ENCODE data around the gene ATCAY. TPM values are rescaled to one million over a fixed set of nuclear protein-coding genes. Genes with fewer than 3 reads are reported as not detected.
A peak's percentile ranks its signal among the peaks of the same experiment; 100 is the strongest.
"Not testable (repeated sequence)": the region's sequence is repeated elsewhere in the genome, so short reads cannot be mapped to it uniquely, and the experiment has no call there.

Gene ATCAY
- total RNA-seq, 1 experiment from 2014 or later, result not detected

DNA sequence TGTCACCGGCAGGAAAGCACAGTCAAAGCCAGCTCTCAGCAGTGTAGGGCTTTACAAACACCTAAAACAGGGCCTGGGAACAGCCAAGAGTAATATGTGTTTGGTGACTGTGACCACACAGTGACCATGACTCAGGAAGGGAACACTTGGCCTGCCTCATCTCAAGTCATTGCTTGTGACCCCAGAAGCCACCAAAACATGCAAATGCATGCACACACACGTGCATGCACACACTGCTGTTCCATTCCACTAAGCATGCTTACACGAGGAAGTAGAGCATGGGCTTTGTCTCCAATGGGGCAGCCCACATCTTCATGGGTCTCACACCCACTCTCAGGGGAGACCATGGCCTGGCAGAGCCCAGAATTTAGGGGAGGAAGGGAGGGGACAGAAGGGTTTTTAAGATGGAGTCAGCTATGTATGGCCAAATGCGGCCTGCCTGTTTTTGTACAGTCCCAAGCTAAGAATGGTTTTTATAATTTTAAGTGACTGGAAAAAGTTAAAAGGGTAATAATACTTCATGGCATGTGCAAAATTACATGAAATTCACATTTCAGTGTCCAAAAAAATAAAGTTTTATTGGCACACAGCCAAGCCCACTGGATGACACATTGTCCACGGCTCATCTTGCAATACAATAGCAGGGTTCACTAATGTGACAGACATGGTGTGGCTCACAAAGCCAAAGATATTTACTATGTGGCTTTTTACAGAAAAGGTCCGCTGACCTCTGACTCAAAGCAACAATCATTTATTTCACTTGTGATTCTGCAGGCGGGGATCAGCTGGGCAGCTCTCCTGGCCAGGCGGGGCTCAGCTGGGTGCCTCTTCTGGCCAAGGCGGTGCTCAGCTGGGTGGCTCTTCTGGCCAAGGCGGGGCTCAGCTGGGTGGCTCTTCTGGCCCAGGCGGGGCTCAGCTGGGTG, 29.0 kb upstream of the ATCAY start:
- DNase-seq (ENCODE audit: low read depth), result no peak
- in situ Hi-C loops (cut with HindIII; ENCODE audit: low pct_unique_long_range_greater_than_20kb, low sequenced_read_pairs), result no loop called here

DNA sequence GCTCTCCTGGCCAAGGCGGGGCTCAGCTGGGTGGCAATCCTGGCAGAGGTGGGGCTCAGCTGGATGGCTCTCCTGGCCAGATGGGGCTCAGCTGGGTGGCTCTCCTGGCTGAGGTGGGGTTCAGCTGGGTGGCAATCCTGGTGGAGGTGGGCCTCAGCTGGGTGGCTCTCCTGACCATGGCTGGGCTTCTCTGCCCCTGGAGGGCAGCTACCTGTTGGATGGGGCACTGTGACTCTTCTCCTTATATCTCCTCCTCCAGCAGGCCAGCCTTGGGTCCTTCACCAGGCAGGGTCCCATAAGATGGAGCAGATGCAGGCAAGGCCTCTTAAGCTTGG, 28.3 kb upstream of the ATCAY start:
- in situ Hi-C loops (cut with HindIII; ENCODE audit: low pct_unique_long_range_greater_than_20kb, low sequenced_read_pairs), result no loop called here
- no peak for DNase-seq (ENCODE audit: low read depth)

DNA sequence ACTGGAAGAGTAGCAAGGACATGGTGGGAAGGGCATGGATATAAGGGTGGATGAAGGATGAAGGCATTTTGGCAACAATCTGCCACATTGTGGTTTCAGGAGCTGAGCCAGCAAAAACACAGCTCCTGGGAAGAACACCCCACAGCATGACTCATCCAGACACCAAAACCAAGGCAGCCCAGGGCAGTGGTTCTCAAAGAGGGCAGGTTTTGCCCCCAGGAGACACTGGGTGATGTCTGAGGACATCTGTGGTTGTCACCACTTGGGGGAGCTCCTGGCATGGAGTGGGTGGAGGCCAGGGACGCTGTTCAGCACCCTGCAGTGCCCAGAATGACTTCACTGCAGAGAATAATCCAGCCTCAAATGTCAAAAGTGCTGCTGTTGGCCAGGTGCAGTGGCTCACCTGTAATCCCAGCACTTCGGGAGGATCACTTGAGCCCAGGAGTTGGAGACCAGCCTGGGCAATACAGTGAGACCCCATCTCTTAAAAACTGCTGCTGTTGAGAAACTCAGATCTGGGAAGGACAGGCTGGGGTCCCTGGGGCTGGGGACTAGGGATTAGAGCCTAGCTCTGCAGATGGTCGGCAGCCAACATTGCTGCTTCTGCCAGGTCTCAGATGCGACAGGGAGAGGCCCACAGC, 27.8 kb upstream of the ATCAY start:
- in situ Hi-C loops (cut with HindIII; ENCODE audit: low pct_unique_long_range_greater_than_20kb, low sequenced_read_pairs), result no loop called here
- peak; percentile 66 for DNase-seq (ENCODE audit: low read depth)

DNA sequence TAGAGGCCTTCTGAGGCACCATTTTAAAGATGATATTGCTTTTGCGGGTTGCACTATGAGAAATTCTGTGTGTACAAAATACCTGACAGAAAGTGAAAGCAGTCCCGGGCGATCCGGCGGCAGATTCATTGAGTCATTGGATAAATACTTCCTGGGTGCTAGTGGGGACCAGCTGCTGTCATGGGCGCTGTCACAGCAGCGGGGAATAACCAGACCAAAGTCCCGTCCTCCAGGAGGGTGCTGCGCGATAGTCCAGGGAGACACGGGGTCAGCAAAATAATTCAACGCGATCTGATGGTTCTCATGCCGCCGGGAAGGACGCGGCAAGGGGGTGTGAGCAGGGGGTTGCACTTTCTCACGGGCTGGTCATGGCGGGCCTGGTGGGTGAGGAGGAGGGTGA, 25.2 kb upstream of the ATCAY start:
- peak; percentile 36 for DNase-seq (ENCODE audit: low read depth)
- in situ Hi-C loops (cut with HindIII; ENCODE audit: low pct_unique_long_range_greater_than_20kb, low sequenced_read_pairs), result no loop called here

DNA sequence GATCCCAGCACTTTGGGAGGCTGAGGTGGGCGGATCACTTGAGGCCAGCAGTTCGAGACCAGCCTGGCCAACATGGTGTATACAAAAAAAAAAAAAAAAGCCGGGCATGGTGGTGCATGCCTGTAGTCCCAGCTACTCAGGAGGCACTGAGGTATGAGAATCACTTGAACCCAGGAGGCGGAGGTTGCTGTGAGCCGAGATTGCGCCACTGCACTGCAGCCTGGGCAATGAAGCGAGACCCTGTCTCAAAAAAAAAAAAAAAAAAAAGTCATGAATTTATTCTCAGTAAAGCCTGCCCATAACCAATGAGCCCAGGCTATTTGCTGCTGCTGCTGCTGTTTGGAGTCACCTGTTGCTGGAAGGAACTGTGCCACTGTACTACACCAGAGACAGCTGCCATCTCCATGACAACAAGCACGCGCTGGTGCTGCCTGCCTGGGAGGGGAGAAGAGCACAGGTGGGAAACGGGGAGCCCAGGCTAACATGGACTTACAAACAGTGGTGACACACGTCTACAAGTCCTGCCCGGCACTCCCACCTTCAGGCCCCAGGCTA, 23.0 kb upstream of the ATCAY start:
- no peak for DNase-seq (ENCODE audit: low read depth)
- in situ Hi-C loops (cut with HindIII; ENCODE audit: low pct_unique_long_range_greater_than_20kb, low sequenced_read_pairs), result no loop called here

DNA sequence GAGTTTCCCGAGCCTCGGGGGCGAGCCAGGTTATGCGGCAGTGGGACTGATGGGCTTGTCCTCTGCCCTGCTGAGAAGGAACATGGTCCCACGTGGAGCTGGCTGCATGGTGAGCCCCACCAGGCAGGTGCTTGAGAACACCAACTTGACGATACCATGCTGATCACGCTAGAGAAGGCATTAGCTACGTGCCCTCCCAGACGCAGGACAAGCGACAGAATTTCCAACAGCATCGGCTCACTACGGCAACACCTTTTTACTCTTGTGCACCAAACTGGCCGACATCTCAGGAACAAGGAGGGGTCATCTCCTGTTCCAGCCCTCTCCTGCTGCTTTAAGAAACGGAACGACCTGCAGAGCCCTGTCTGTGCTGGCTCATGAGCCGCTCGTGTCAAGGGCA, 20.0 kb upstream of the ATCAY start:
- no peak for DNase-seq (ENCODE audit: low read depth)
- in situ Hi-C loops (cut with HindIII; ENCODE audit: low pct_unique_long_range_greater_than_20kb, low sequenced_read_pairs), result no loop called here

DNA sequence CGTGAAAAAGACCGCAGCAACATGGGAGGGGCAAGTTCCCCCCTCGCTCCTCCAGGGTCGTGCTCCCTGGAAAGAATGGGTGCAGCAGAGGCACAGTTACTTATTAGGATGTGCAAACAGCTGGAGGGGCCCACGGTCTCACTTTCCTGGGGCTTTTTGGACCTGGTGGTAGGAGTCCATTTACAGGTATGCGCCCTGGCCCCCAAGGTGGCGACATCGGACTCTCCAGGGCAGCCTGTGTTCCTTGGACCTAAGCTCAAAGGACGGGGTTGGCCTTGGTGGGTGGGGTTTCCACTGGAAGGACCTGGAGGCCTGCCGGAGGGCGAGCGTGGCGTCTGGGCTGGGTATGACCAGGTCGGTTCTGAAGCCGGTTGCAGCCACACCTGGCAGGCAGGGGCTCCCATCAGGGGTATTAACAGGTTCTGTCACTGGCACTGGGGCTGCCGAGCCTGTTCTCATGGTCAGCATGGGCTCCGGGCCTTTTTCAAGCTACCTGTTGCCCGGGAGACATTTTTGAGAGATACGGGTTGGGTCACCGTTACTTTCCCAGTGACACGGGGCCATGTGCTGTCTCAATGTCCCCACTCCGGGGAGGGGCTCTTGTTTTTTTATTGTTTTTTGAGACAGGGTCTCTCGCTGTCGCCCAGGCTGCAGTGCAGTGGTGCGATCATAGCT, 17.5 kb upstream of the ATCAY start:
- DNase-seq (ENCODE audit: low read depth), result no peak
- in situ Hi-C loops (cut with HindIII; ENCODE audit: low pct_unique_long_range_greater_than_20kb, low sequenced_read_pairs), result no loop called here

DNA sequence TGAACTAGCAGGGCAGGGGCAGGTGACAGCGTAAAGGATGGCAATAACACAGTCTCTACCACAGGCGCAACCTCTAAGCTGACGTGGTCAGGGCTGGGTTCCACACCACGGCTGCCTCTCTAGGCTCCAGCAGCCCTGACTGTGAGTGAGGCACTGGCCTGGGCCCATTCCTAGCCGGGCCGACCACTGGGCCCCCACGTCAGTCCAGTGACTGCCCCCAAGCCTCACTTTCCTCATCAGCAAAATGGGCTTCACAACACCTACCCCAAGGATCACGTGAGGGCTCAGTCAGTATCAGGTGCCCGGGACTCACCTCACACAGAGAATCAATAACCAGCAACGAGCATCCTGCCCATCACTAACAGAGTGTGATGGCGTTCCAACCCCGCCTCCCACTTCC, 16.8 kb upstream of the ATCAY start:
- in situ Hi-C loops (cut with HindIII; ENCODE audit: low pct_unique_long_range_greater_than_20kb, low sequenced_read_pairs), result no loop called here
- no peak for DNase-seq (ENCODE audit: low read depth)

DNA sequence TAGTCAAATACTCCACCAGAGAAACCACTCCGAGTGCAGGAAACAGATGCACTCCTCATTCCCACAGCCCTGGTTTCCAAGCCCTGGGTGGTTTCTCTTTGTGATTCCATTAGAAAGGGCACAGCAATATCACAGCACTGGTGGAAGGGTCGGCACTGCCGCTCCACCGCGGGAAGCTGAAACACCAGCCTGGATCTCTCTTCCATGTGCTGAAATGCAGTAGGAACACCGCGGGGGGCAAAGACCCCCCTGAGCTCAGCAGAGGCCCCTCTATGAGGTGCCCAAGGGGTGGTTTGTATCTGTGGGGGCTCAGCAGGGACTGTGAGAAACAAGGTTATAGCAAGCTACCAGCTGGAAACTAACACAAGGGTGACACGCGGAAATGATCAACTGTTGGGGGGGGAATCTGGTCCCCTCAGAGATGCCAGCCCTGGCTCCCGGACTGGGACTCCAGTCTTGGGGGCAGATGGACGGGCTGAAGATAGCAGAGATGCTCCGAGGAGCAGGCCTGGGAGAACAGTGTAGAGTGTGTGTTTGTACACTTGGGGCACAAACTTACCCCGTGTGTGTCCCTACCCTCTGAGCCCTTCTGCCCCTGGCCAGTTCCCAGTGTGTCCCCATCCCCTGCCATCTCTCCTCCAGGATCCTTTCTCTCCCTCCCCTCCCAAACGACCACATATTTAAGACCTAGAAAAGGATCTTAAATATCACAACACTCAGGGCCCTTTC, 13.4 kb upstream of the ATCAY start:
- in situ Hi-C loops (cut with HindIII; ENCODE audit: low pct_unique_long_range_greater_than_20kb, low sequenced_read_pairs), result no loop called here
- DNase-seq (ENCODE audit: low read depth), result no peak

DNA sequence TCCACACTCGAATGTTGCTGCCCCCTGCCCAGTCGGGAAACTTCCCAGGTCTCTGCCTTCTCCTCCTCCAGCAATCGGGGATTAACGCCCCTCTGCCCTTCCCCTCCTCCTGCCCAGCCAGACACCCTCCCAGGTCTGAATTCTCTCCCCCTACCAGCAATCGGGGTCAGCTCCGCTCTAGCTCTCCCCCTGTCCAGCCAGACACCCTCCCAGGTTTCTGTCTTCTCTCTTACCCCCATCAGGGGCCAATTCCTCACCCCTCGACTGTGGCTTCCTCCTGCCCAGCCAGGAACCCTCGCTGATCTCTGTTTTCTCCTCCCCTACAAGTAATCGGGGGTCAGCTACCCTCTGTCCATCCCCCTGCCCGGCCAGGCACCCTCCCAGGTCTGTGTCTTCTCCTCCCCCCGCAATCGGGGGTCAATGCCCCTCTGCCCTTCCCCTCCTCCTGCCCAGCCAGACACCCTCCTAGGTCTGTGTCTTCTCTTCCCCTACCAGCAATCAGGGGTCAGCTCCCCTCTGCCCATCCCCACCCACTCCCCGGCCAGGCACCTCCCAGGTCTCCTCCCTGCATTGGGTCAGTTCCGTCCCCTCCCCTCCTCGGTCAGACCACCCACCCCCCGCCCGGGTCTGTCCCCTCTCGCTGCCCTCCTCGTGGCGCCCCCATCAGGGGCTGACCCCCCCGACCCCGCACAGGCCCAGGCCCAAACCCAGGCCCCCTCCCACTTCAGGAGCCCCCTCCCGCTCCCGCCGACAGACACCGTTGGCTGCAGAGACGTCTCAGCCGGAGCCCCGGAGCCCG, 12.3 kb upstream of the ATCAY start:
- in situ Hi-C loops (cut with HindIII; ENCODE audit: low pct_unique_long_range_greater_than_20kb, low sequenced_read_pairs), result no loop called here
- DNase-seq (ENCODE audit: low read depth), result no peak

DNA sequence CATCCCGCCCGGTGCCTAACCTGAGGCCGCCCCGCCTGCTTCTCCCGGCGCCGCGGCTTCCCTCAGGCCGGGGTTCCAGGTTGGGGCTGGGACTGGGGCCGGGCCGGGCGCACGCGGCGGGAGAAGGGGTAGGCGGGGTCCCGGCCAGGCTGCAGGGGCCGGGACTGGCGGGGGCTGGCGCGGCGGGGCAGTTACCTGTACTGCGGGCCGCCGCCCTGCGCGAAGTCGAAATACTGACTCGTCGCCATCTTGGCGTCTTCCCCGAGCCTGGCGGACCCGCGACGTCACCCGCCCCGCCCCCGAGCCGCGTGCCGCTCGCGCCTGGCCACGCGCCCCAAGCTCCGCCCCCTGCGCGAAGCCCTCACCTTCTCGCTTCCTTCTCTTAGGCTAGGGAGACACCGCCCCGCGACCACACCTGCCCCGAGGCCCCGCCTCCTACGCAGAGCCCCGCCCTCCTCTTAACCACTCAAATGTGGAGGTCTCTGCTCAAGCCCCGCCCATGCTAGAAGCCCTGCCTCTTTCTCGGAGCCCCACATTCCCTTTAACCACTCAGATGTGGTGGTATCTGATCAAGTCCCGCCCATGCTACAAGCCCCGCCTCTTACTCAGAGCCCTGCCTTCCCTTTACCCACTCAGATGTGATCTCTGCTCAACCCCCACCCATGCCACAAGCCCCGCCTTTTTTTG, 11.6 kb upstream of the ATCAY start, which contains the start of gene ZFR2:
Gene ZFR2, minus strand, starts transcription at position 269 of the 687 bp plus-strand sequence. Its CDS starts 21 bp downstream, at position 248.
- in situ Hi-C loops (cut with HindIII; ENCODE audit: low pct_unique_long_range_greater_than_20kb, low sequenced_read_pairs), result no loop called here
- no peak for DNase-seq (ENCODE audit: low read depth)

DNA sequence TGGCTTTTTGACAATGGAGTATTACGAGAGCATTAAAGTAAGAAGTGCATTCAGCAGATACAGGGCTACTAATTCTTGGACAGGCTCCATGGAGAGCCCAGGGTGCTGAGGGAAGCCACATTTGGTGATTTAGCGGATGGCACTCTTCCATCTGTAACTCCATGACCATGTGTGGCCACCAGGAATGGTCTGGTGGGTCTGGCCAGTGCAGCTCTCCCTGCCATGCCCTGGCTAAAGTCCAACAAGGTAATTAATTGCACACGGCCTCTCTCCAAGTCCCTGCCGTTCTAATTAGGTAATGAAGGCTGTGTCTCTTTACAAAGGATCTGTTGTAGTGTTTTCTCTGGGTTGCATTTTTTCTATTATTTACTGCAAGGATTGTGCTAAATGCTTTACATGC, 7.3 kb upstream of the ATCAY start:
- DNase-seq (ENCODE audit: low read depth), result no peak
- in situ Hi-C loops (cut with HindIII; ENCODE audit: low pct_unique_long_range_greater_than_20kb, low sequenced_read_pairs), result no loop called here

DNA sequence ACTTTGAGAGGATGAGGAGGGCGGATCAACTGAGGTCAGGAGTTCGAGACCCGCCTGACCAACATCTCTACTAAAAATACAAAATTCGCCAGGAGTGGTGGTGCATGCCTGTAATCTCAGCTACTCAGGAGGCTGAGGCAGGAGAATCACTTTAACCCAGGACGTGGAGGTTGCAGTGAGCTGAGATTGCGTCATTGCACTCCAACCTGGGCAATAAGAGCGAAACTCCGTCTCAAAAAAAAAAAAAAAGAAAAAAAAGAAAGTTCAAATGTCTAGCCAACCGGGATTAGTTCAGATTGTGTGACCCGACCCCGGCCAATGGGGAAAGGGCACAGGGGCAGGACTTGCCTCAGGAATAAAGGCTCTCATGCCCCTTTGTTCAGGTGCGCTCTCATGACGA, 5.8 kb upstream of the ATCAY start:
- DNase-seq (ENCODE audit: low read depth); in situ Hi-C loops (cut with HindIII; ENCODE audit: low pct_unique_long_range_greater_than_20kb, low sequenced_read_pairs): not testable (repeated sequence)

DNA sequence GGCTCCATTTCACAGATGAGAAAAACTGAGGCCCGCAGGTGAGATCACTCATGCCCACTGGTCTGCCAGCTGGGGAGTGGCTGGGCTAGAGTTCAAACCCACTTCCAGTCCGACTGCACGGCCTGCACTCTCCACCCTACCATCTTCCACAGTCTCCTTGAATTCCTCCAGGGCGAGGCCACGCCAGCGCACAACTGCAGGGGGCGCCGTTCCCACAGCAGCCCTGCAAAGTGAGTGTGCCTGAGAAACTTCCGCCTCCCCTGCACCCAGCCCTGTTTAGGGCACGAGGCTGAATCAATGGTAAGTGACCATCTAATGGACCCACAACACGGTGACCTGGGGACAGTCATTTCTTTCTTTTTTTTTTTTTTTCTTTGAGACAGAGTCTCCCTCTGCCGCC, 829 bp upstream of the ATCAY start:
- in situ Hi-C loops (cut with HindIII; ENCODE audit: low pct_unique_long_range_greater_than_20kb, low sequenced_read_pairs), result no loop called here
- DNase-seq (ENCODE audit: low read depth), result no peak

DNA sequence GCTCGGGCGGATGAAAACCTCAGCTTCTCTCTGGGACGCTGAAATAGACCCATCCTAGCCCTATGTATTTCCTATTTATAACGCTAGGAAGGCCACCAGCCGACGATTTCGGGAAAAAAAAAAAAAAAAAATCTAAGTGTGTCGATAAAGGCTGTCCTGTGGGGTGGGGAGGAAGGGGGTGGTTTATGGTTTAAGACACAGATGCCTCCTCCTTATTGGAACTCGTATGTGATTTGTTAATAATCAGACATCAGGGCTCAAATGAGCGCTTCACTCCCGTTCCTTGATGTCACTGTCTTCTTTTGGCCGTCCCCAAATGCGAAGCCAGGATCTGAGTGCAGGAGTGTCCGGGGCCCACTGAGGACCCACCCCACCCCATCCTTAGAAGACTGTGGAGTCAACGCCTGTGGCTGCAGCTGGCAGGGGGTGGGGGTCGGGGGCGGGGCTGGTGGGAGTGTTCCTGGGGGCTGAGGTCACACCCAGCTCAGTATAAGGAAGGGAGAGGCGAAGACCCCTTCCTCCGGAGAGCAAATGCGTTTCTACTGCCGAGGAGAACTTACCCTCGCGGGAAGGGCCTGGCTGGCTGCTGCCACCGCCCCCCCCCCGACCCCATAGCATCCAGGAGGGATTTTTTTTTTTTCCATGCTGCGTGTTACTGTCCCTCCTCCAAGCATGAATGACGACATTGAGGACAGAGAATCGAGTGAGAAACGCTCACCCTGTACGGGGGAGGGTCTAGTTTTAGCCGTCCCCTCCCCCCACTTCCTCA, 971 bp downstream of the ATCAY start:
- in situ Hi-C loops (cut with HindIII; ENCODE audit: low pct_unique_long_range_greater_than_20kb, low sequenced_read_pairs), result no loop called here
- no peak for DNase-seq (ENCODE audit: low read depth)

DNA sequence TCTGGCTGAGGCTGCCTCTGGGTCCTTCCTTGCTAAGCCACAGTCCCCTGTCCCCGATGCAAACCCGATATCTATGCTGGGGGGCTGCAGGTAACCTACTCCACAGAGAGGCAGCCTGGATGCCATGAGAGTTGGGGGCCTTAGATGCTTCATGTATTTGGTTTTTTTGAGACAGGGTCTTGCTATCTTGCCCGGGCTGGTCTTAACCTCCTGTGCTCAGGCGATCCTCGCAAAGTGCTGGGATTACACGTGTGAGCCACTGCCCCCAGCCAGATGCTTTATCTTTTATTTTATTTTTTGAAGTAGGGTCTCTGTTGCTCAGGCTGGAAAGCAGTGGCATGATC, 1.5 kb downstream of the ATCAY start:
- in situ Hi-C loops (cut with HindIII; ENCODE audit: low pct_unique_long_range_greater_than_20kb, low sequenced_read_pairs), result no loop called here
- DNase-seq (ENCODE audit: low read depth), result no peak

DNA sequence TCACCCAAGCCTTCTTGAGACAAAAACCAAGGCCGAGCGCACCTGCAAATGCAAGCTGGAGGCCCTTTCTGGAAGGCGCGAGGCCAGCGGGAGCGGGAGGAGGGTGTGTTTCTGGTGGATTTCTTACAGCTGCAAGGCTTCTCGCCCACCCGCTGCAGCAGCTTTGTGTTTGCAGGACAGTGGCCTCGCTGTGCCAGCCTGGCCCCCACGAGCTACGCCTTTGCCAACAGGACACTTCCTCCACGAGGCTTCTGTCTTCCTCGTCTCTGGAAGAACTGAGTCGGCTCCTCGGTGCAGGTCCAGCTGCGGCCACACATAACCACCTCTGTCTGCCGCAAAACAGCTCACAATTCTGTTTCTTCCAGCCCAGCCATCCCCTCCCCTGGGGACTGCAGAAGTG, 10.1 kb downstream of the ATCAY start:
- in situ Hi-C loops (cut with HindIII; ENCODE audit: low pct_unique_long_range_greater_than_20kb, low sequenced_read_pairs), result no loop called here
- DNase-seq (ENCODE audit: low read depth), result no peak
